K562 (cell line): ENCODE results near the gene UBN2. TPM values are rescaled to one million over a fixed set of nuclear protein-coding genes. Genes with fewer than 3 reads are reported as not detected.

ENCODE experiments used
- ATF7 ChIP-seq: fragments of 450-650 bp; IDR thresholded peaks from 2 replicates; pipeline ENCODE4 v1.7.1; 2014; ENCODE audit warnings: mild to moderate bottlenecking, moderate library complexity
- EWSR1 ChIP-seq: fragments of 450-650 bp; IDR thresholded peaks from 2 replicates; pipeline ENCODE4 v1.6.1; 2018; ENCODE audit warnings: borderline replicate concordance, mild to moderate bottlenecking, low read depth, moderate library complexity; ENCODE audit not compliant: partially characterized antibody
- GABPB1 ChIP-seq: sonication (generic); formaldehyde crosslinking; IDR thresholded peaks from 2 replicates; pipeline ENCODE4 v1.8.0; 2022; ENCODE audit warnings: mild to moderate bottlenecking, missing genetic modification reagents
- HBP1 ChIP-seq: fragments of 450-650 bp; formaldehyde crosslinking; IDR thresholded peaks from 2 replicates; pipeline ENCODE4 v1.4.0; 2022; ENCODE audit warnings: missing genetic modification characterization
- MBD1 ChIP-seq: fragments of 250-450 bp; sonication (Bioruptor Pico); IDR thresholded peaks from 2 replicates; pipeline ENCODE4 v1.8.0; 2022; ENCODE audit warnings: inconsistent platforms
- MXD1 ChIP-seq: fragments of 250-450 bp; sonication (Bioruptor Pico); IDR thresholded peaks from 2 replicates; pipeline ENCODE4 v1.8.0; 2021; ENCODE audit warnings: borderline replicate concordance, mild to moderate bottlenecking, moderate library complexity; ENCODE audit not compliant: poor library complexity, severe bottlenecking
- NBN ChIP-seq: fragments of 450-650 bp; IDR thresholded peaks from 2 replicates; pipeline ENCODE4 v1.6.1; 2016; ENCODE audit warnings: low read depth, mild to moderate bottlenecking
- NFIX ChIP-seq: fragments of 250-450 bp; sonication (Bioruptor Pico); IDR thresholded peaks from 2 replicates; pipeline ENCODE4 v1.4.0; 2020; ENCODE audit warnings: low read depth, mild to moderate bottlenecking, moderate library complexity
- POLR3A ChIP-seq: IDR thresholded peaks from 2 replicates; pipeline ENCODE4 v1.6.1; 2011; ENCODE audit warnings: borderline replicate concordance, mild to moderate bottlenecking, moderate library complexity; ENCODE audit not compliant: insufficient read length, insufficient read depth; ENCODE audit errors: extremely low read depth
- RBFOX2 ChIP-seq: fragments of 200-400 bp; formaldehyde crosslinking; IDR thresholded peaks from 2 replicates; pipeline ENCODE4 v1.6.1; 2017; ENCODE audit warnings: low read depth, mild to moderate bottlenecking, low read length, moderate library complexity
- SP2 ChIP-seq: IDR thresholded peaks from 2 replicates; pipeline ENCODE4 v1.6.1; 2011; ENCODE audit warnings: mild to moderate bottlenecking, low read depth, low read length, moderate library complexity; ENCODE audit not compliant: poor library complexity, severe bottlenecking; ENCODE audit errors: extremely low read depth
- TAL1 ChIP-seq: fragments of 450-650 bp; IDR thresholded peaks from 2 replicates; pipeline ENCODE4 v1.6.1; 2016; ENCODE audit warnings: mild to moderate bottlenecking
- TRIM25 ChIP-seq: fragments of 450-650 bp; IDR thresholded peaks from 2 replicates; pipeline ENCODE4 v1.7.0; 2016; ENCODE audit warnings: borderline replicate concordance
- polyA plus RNA-seq, 8 experiments: library from polyadenylated mRNA; depleted of rRNA in 4 of 8; stranded (reverse) in 5 of 8; unstranded in 3 of 8; fragments of >200 nt; fragmentation: Nextera tagmentation in 2 of 8; fragmentation: Illumina TruSeq in 1 of 8; extraction: Ambion mirVana in 2 of 8; extraction: Trizol in 1 of 8; gene quantifications; 2 replicates each; pipeline versions ENCODE4 v1.2.1 to v1.2.3, GENCODE V29; 2011 to 2014; ENCODE audit warnings: inconsistent platforms in 1 of 8, missing spikeins in 1 of 8
- total RNA-seq, 7 experiments: library from RNA; depleted of rRNA in 6 of 7; stranded (reverse); fragments of >200 nt in 6 of 7; fragmentation: Illumina TruSeq in 2 of 7; extraction: Trizol in 2 of 7; gene quantifications; 2 replicates each; pipeline versions ENCODE4 v1.2.1 to v1.2.3, GENCODE V29; 2011 to 2021; ENCODE audit warnings: low replicate concordance in 1 of 7
- TF ChIP-seq, protein P1 (sequence below): fragments of 150-350 bp; IDR thresholded peaks from 2 replicates; pipeline ENCODE4 v1.6.1; 2014; ENCODE audit warnings: low read depth, mild to moderate bottlenecking, low read length, borderline replicate concordance
- TF ChIP-seq, protein P2 (sequence below), 2 experiments: fragments of 450-650 bp in 1 of 2; IDR thresholded peaks; 2 replicates each; pipeline ENCODE4 v1.6.1; 2011 to 2017; ENCODE audit warnings: low read depth in 2 of 2, antibody characterized with exemption in 1 of 2, borderline replicate concordance in 1 of 2, low read length in 1 of 2, mild to moderate bottlenecking in 1 of 2, mixed read lengths in 1 of 2; ENCODE audit not compliant: control insufficient read depth in 1 of 2

UBN2 gene
- total and polyA plus RNA-seq, 9 of the 15 experiments (the other 6 are each of a cell fraction or from before 2014, with no cell fraction given): 1.2 to 19.5 (median 9.9) TPM

- TF ChIP-seq NFIX (CRISPR knock-in tag): no peak
- no peak for TF ChIP-seq NBN
- TF ChIP-seq, protein P1, sequence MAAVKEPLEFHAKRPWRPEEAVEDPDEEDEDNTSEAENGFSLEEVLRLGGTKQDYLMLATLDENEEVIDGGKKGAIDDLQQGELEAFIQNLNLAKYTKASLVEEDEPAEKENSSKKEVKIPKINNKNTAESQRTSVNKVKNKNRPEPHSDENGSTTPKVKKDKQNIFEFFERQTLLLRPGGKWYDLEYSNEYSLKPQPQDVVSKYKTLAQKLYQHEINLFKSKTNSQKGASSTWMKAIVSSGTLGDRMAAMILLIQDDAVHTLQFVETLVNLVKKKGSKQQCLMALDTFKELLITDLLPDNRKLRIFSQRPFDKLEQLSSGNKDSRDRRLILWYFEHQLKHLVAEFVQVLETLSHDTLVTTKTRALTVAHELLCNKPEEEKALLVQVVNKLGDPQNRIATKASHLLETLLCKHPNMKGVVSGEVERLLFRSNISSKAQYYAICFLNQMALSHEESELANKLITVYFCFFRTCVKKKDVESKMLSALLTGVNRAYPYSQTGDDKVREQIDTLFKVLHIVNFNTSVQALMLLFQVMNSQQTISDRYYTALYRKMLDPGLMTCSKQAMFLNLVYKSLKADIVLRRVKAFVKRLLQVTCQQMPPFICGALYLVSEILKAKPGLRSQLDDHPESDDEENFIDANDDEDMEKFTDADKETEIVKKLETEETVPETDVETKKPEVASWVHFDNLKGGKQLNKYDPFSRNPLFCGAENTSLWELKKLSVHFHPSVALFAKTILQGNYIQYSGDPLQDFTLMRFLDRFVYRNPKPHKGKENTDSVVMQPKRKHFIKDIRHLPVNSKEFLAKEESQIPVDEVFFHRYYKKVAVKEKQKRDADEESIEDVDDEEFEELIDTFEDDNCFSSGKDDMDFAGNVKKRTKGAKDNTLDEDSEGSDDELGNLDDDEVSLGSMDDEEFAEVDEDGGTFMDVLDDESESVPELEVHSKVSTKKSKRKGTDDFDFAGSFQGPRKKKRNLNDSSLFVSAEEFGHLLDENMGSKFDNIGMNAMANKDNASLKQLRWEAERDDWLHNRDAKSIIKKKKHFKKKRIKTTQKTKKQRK: no peak
- TF ChIP-seq ATF7: no peak
- TF ChIP-seq POLR3A: no peak
- no peak for TF ChIP-seq HBP1
- no peak for TF ChIP-seq RBFOX2
- TF ChIP-seq MXD1 (CRISPR knock-in tag): no peak
- TF ChIP-seq TRIM25: no peak
- TF ChIP-seq SP2: no peak
- TF ChIP-seq, protein P2, sequence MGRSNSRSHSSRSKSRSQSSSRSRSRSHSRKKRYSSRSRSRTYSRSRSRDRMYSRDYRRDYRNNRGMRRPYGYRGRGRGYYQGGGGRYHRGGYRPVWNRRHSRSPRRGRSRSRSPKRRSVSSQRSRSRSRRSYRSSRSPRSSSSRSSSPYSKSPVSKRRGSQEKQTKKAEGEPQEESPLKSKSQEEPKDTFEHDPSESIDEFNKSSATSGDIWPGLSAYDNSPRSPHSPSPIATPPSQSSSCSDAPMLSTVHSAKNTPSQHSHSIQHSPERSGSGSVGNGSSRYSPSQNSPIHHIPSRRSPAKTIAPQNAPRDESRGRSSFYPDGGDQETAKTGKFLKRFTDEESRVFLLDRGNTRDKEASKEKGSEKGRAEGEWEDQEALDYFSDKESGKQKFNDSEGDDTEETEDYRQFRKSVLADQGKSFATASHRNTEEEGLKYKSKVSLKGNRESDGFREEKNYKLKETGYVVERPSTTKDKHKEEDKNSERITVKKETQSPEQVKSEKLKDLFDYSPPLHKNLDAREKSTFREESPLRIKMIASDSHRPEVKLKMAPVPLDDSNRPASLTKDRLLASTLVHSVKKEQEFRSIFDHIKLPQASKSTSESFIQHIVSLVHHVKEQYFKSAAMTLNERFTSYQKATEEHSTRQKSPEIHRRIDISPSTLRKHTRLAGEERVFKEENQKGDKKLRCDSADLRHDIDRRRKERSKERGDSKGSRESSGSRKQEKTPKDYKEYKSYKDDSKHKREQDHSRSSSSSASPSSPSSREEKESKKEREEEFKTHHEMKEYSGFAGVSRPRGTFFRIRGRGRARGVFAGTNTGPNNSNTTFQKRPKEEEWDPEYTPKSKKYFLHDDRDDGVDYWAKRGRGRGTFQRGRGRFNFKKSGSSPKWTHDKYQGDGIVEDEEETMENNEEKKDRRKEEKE (IDR thresholded peaks at IDR 0.05; ENCODE audit: borderline replicate concordance in 1 of 2, control insufficient read depth in 1 of 2, low read depth in 2 of 2, low read length in 1 of 2): no peak
- TF ChIP-seq MBD1 (CRISPR knock-in tag): no peak
- TF ChIP-seq GABPB1 (CRISPR knock-in tag): no peak
- TF ChIP-seq EWSR1: no peak
- peak; percentile 45 for TF ChIP-seq TAL1
These were observed 6.8 kb upstream of the UBN2 start (continued) for GRCh38 chr7:139224219-139224618.
